ENCODE measurements around the gene GRAMD1B. TPM values are rescaled to one million over a fixed set of nuclear protein-coding genes. Genes with fewer than 3 reads are reported as not detected.

GRAMD1B gene
- polyA plus RNA-seq, 3 donors: 11.9 to 15.3 (median 12.8) TPM

DNA sequence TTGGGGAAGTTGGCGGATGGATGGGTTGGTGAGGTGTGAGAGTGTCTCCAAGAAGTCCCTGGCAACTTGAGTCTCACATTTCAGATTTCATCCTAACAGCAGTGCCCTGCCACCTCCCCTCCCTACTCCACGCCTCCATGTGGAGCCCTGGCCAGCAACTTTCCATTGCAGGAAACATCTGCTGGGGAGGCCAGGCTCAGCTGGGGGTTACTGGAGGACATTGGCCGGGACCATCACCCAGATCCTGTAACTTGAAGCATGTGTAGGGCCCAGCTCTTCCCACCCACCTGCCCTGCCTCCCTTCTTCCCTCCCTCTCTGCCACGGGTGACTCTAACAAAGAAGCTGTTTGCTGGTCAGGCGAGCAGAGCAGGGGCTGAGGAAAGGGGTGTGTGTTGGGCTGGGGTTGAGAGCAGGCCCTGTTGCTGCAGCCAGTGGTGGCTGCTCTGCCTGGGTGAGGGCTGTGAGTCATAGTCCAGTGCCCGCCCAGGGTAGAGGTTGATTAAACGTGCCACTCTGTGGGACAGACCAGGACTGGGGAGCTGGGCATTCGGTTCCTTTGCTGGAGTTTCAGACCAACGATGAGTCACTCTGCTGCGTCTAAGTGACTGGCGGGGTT lies 160.3 kb downstream of the GRAMD1B start:
- peak in 7 of 11 donors; percentile 15 to 48 (median 33) for DNase-seq (ENCODE audit: extremely low read depth in 1 of 11, low read depth in 9 of 11, low spot score in 4 of 11)

- no peak for DNase-seq (ENCODE audit: extremely low read depth in 1 of 11, low read depth in 9 of 11, low spot score in 4 of 11)
Measured at GRCh38 chr11:123593570-123593969, 163.5 kb downstream of the GRAMD1B start.

GRCh38 chr11:123594188-123594901 lies 164.3 kb downstream of the GRAMD1B start:
- no peak for DNase-seq (ENCODE audit: extremely low read depth in 1 of 11, low read depth in 9 of 11, low spot score in 4 of 11)

GRCh38 chr11:123594921-123595320 lies 164.9 kb downstream of the GRAMD1B start:
- no peak for DNase-seq (ENCODE audit: extremely low read depth in 1 of 11, low read depth in 9 of 11, low spot score in 4 of 11)

GRCh38 chr11:123597859-123598258 lies 167.8 kb downstream of the GRAMD1B start:
- DNase-seq (ENCODE audit: extremely low read depth in 1 of 11, low read depth in 9 of 11, low spot score in 4 of 11): no peak

GRCh38 chr11:123601136-123601535 lies 171.1 kb downstream of the GRAMD1B start:
- no peak for DNase-seq (ENCODE audit: extremely low read depth in 1 of 11, low read depth in 9 of 11, low spot score in 4 of 11)

- no peak for DNase-seq (ENCODE audit: extremely low read depth in 1 of 11, low read depth in 9 of 11, low spot score in 4 of 11)
Measured at GRCh38 chr11:123601743-123602142, 171.7 kb downstream of the GRAMD1B start.

- no peak for DNase-seq (ENCODE audit: extremely low read depth in 1 of 11, low read depth in 9 of 11, low spot score in 4 of 11)
Measured at GRCh38 chr11:123603666-123604065, 173.6 kb downstream of the GRAMD1B start.

GRCh38 chr11:123607781-123608180 lies 177.7 kb downstream of the GRAMD1B start:
- no peak for DNase-seq (ENCODE audit: extremely low read depth in 1 of 11, low read depth in 9 of 11, low spot score in 4 of 11)

DNA sequence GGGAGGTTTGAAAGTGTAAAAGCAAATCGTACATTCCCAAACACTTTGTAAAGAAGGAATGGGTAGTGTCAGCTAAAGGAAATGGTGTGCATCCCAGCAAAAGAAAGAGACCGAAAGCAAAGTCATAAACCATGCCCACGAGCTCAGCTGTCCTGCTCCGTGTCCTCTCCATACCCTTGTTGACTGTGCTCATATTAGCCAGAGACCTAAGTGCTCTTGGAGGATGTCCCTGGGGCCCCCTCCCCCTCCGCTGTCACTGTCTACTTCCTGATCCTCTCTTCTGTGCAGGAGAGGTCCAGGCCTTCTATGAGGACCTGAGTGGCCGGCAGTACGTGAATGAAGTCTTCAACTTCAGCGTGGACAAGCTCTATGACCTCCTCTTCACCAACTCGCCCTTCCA lies 178.3 kb downstream of the GRAMD1B start:
- no peak for DNase-seq (ENCODE audit: extremely low read depth in 1 of 11, low read depth in 9 of 11, low spot score in 4 of 11)

DNA sequence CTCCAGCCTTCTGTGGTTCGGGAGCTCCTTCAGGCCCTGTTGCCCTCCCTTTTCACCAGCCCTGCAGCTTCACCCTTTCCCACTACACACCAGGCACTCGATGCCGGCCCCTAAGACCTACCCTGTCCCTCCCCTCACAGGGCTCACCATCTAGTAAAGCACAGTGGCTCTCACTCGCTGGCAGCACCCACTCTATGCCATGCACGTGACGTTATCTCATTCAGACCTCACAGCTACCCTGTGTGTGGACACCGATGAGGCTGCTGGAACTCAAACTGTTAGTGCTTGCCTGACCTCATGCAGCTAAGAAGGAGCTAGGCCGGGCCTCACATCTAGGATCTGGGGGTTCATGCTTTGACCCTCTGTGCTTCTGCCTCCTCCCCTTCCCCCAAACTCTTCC lies 178.9 kb downstream of the GRAMD1B start:
- DNase-seq (ENCODE audit: extremely low read depth in 1 of 11, low read depth in 9 of 11, low spot score in 4 of 11): no peak

DNA sequence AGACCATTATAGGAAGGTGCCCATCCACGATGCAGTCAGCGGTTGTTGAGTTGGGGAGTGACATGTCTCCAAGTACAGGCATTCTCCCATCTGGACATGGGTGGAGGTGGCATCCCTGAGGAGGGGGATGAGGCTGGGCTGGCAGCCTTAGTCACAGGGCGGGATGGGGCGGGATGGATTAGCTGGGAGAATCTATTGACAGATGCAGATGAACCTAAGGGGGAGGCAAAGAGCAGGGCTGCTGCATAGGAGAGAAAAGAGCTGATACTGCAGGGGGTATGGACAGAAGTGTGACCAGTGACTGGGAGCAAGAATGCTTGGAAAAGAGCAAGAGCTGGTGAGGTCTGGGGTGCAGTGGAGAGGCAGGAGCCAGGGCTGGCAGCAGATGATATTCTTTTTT lies 181.6 kb downstream of the GRAMD1B start:
- DNase-seq (ENCODE audit: extremely low read depth in 1 of 11, low read depth in 9 of 11, low spot score in 4 of 11): no peak

DNA sequence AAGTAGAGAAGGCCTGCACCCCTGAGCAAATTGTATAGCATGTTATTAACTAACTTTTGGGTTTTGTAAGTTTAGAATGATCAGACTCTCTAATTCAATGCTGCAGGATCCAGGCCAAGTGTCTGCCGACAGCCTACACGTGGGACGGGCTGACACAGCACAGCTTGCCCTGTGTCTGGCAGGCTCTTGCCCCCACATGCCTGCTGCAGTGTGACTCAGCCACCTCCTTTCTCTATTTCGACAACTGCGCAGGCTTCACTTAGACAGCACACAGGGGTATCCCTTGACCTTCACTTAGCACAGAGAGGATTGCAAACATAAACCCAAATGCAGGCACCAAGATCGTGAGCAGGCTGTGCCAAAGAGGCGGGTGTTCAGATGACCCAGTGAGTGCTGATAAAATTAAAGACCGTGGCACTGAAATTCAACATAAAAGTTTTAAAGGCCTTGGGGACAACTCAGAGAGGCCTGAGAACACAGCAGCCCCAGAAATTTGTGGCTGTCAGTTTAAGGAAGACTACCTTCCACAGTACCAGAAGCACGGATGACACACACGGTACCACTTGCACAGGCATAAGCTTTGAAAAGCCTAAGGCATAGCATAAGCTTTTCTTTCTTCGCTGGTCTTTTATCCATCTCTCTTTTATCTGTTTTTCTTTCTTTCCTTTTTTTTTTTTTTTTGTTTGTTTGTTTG lies 186.6 kb downstream of the GRAMD1B start:
- DNase-seq (ENCODE audit: extremely low read depth in 1 of 11, low read depth in 9 of 11, low spot score in 4 of 11): no peak

GRCh38 chr11:123622576-123622975 lies 192.5 kb downstream of the GRAMD1B start:
- DNase-seq (ENCODE audit: extremely low read depth in 1 of 11, low read depth in 9 of 11, low spot score in 4 of 11): no peak

DNA sequence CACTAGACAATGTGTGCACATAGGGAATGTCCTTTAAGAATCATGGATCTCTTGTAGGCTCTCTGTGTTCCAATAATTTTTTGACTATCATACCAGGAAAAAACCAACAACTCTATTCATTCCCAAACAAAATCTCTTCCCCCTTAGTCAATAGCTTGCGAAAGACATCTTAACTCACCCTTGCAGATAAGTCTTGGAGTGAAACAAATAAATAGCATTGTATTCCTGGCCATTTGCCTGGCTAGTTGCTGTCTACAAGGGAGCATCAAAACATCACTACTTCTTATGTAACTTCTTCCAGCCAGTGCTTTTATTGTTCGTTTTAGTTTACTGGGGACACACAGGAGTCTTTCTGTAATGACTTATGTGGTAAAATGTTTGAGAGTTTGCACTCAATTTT lies 194.9 kb downstream of the GRAMD1B start:
- DNase-seq (ENCODE audit: extremely low read depth in 1 of 11, low read depth in 9 of 11, low spot score in 4 of 11): no peak

DNA sequence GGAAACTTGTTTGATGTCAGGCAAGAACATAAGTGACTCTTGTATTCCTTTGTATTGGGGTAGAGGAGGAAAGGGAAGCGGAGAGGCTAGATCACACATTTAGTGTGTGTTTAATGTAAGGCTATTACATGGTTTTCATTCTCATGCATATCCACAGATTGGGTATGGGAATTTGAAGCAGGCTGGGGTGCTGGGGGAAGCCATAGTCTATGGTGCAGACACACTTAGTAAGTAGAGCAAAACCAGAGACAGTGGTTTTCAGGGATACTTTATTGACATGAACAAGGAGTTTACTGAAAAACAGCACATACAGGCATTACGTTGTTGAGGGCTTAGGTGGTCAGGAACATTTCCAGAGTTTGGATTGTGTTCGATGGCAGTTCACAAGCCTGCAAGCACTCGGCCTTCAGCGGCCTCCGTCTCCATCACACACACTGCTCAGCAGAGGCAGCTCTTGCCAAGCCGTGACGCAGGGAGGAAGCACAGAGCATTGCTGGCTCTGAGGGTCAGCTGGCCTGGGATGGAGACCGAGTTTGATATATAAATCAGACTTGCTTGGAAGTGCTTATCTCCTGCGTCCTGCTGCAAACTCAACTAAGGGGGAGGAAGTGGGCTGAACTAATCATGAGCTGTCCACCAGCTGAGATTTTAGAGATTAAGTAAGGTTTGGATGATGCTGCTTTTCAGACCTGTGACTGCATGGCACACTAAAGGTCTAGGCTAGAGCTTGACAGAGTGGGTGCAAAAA lies 199.0 kb downstream of the GRAMD1B start:
- peak in 10 of 11 donors; percentile 33 to 78 (median 54) for DNase-seq (ENCODE audit: extremely low read depth in 1 of 11, low read depth in 9 of 11, low spot score in 4 of 11)

DNA sequence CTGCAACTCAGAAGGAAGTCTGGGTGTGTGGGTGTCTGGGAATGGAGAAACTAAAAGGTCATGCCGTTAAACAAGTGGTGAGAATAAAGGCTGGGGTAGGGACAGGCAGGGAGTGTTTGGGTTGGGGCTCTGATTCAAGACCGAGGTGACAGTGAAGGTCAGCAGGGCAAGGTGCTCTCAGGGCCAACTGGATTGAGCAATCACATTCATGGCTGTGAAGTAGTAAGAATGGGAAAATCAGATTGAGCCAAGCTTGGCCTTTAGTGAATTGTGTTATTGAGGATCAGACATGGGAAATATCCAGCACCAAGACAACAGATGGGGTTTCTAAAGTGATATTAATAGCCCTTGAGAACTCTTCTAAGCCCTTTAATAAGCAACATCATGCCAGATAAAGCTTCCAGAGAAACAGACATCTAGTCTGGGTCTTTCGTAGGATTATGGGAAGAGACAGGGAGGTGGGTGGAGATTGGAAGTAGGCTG lies 200.1 kb downstream of the GRAMD1B start:
- no peak for DNase-seq (ENCODE audit: extremely low read depth in 1 of 11, low read depth in 9 of 11, low spot score in 4 of 11)

DNA sequence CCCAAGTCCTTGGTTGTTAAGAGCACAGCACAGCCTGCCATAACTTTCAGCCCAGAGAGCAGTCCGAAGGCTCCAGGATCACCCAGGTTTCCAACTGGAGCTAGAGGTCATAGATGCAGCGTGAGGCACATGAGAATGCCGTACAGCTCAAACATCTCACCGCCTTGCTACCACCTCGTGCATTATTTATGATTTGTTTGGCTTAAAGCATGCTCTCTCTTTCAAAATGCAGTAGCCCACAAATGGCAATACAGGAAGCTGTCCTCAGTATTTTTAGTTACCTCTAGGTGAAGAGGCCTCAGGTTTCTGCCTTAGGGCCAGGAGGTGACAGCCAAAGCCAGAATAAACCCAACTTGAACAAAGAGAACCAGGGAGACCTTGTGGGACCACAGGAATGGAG lies 210.0 kb downstream of the GRAMD1B start:
- DNase-seq (ENCODE audit: extremely low read depth in 1 of 11, low read depth in 9 of 11, low spot score in 4 of 11): no peak

DNA sequence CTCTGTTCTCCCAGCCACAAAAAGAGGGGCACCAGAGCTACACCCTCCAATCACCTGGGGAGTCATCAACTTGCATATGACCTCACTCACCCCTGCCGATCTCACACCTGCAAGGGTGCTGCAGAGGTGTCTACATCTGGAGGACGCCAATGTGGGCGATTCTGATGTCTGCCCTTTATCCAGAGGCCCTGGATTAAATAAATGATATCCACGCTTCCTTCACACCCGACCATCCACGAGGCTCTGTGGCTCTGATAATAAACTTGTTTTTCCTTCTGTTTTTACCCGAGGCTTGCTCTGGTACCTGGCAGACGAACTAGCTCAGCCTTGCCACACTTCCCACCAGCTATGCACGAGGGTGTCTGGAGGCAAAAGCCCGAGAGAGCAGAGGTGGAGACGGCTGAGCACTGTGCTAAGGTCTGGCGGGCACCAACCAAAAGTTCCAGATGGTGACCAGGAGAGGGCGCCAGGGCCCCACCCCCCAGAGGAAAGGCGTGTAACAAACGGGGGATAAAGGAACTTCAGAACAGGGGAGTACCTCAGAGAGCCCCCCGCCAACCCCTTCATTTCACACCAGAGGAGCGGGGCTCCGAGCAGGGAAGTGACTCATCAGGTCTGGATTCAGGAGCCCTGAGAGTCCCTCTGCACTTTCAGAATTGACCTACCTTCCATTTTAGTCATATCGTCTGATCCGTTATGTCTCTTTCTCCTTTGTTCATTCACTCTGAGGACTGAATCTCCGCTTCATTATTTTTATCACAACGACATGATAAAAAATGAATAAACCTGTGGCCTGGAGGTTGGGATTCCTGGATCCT lies 210.8 kb downstream of the GRAMD1B start:
- DNase-seq (ENCODE audit: extremely low read depth in 1 of 11, low read depth in 9 of 11, low spot score in 4 of 11): peak in 5 of 11 donors; percentile 16 to 37 (median 31)

Measured in renal cortex interstitium (tissue), 11 donors.